H9 (cell line): Measurements from ENCODE around the gene CFAP45. TPM values are rescaled to one million over a fixed set of nuclear protein-coding genes. Genes with fewer than 3 reads are reported as not detected.

Source experiments
- DNase-seq: peaks from one replicate; pipeline ENCODE4 v3.0.0-alpha.2; 2017
- H2AFZ ChIP-seq: one replicate; pipeline ENCODE4 v1.6.1; 2013; ENCODE audit warnings: mild to moderate bottlenecking, low read length, control low read depth, moderate library complexity
- H2AK5ac ChIP-seq: 2 replicates; pipeline ENCODE4 v1.6.1; 2013; ENCODE audit warnings: low read length, control low read depth, mixed read lengths; ENCODE audit not compliant: insufficient read length
- H2BK120ac ChIP-seq: one replicate; pipeline ENCODE4 v1.6.1; 2013; ENCODE audit warnings: low read depth, mild to moderate bottlenecking, low read length, control low read depth, inconsistent platforms; ENCODE audit not compliant: poor library complexity, severe bottlenecking
- H2BK12ac ChIP-seq: 2 replicates; pipeline ENCODE4 v1.6.1; 2013; ENCODE audit warnings: low read length, control low read depth, mixed read lengths, low read depth; ENCODE audit not compliant: insufficient read length
- H2BK15ac ChIP-seq: 2 replicates; pipeline ENCODE4 v1.6.1; 2013; ENCODE audit warnings: low read depth, low read length, control low read depth
- H2BK20ac ChIP-seq: one replicate; pipeline ENCODE4 v1.6.1; 2013; ENCODE audit warnings: low read depth, mild to moderate bottlenecking, low read length, control low read depth, inconsistent platforms; ENCODE audit not compliant: poor library complexity, severe bottlenecking
- H2BK5ac ChIP-seq: 2 replicates; pipeline ENCODE4 v1.6.1; 2013; ENCODE audit warnings: low read length, control low read depth, mixed read lengths; ENCODE audit not compliant: insufficient read length
- H3K14ac ChIP-seq: 2 replicates; pipeline ENCODE4 v1.6.1; 2013; ENCODE audit warnings: low read length, control low read depth; ENCODE audit not compliant: insufficient read depth
- H3K18ac ChIP-seq: 2 replicates; pipeline ENCODE4 v1.6.1; 2013; ENCODE audit warnings: low read depth, mild to moderate bottlenecking, mixed read lengths, low read length, control low read depth; ENCODE audit not compliant: insufficient read length
- H3K23ac ChIP-seq: 2 replicates; pipeline ENCODE4 v1.6.1; 2013; ENCODE audit warnings: low read length, control low read depth, mixed read lengths, low read depth; ENCODE audit not compliant: insufficient read length
- H3K23me2 ChIP-seq: 2 replicates; pipeline ENCODE4 v1.6.1; 2013; ENCODE audit warnings: low read depth, mild to moderate bottlenecking, mixed read lengths, low read length, control low read depth; ENCODE audit not compliant: insufficient read length, poor library complexity, severe bottlenecking
- H3K27ac ChIP-seq: 2 replicates; pipeline ENCODE4 v1.5.1; 2013; ENCODE audit warnings: low read length, control low read depth, mixed read lengths, low read depth; ENCODE audit not compliant: insufficient read length
- H3K27me3 ChIP-seq: 2 replicates; pipeline ENCODE4 v1.6.1; 2013; ENCODE audit warnings: low read length, control low read depth, inconsistent platforms; ENCODE audit not compliant: insufficient read depth
- H3K4ac ChIP-seq: 2 replicates; pipeline ENCODE4 v1.6.1; 2013; ENCODE audit warnings: low read depth, mild to moderate bottlenecking, control low read depth, inconsistent platforms, low read length, moderate library complexity
- H3K4me1 ChIP-seq: 2 replicates; pipeline ENCODE4 v1.6.1; 2013; ENCODE audit warnings: low read length, control low read depth, inconsistent platforms; ENCODE audit not compliant: insufficient read depth
- H3K4me2 ChIP-seq: 2 replicates; pipeline ENCODE4 v1.6.1; 2013; ENCODE audit warnings: low read length, control low read depth, mixed read lengths; ENCODE audit not compliant: insufficient read length, insufficient read depth
- H3K56ac ChIP-seq: 2 replicates; pipeline ENCODE4 v1.6.1; 2013; ENCODE audit warnings: low read depth, mild to moderate bottlenecking, mixed read lengths, low read length, control low read depth; ENCODE audit not compliant: insufficient read length
- H3K79me1 ChIP-seq: 2 replicates; pipeline ENCODE4 v1.6.1; 2013; ENCODE audit warnings: low read depth, mild to moderate bottlenecking, moderate library complexity, low read length, control low read depth, inconsistent platforms; ENCODE audit not compliant: insufficient read depth, poor library complexity, severe bottlenecking
- H3K79me2 ChIP-seq: 2 replicates; pipeline ENCODE4 v1.6.1; 2013; ENCODE audit warnings: low read length, control low read depth, inconsistent platforms; ENCODE audit not compliant: insufficient read depth
- H3K9ac ChIP-seq: 2 replicates; pipeline ENCODE4 v1.6.1; 2013; ENCODE audit warnings: low read length, control low read depth, mixed read lengths; ENCODE audit not compliant: insufficient read length; ENCODE audit errors: extremely low read depth
- H3K9me3 ChIP-seq: one replicate; pipeline ENCODE4 v1.6.1; 2013; ENCODE audit warnings: low read depth, low read length, inconsistent platforms; ENCODE audit not compliant: control insufficient read depth
- H3T11ph ChIP-seq: one replicate; pipeline ENCODE4 v1.6.1; 2013; ENCODE audit warnings: mild to moderate bottlenecking, low read length, control low read depth, inconsistent platforms
- H4K20me1 ChIP-seq: one replicate; pipeline ENCODE4 v1.6.1; 2013; ENCODE audit not compliant: control insufficient read depth, insufficient read length, insufficient read depth
- H4K5ac ChIP-seq: 2 replicates; pipeline ENCODE4 v1.6.1; 2013; ENCODE audit warnings: low read depth, mild to moderate bottlenecking, mixed read lengths, low read length, control low read depth; ENCODE audit not compliant: insufficient read length
- H4K8ac ChIP-seq: replicated peaks from 2 replicates; pipeline ENCODE4 v1.6.1; 2013; ENCODE audit warnings: low read length, control low read depth, mixed read lengths, low read depth; ENCODE audit not compliant: insufficient read length
- H4K91ac ChIP-seq: 2 replicates; pipeline ENCODE4 v1.6.1; 2013; ENCODE audit warnings: low read depth, mild to moderate bottlenecking, moderate library complexity, mixed read lengths, low read length, control low read depth; ENCODE audit not compliant: insufficient read length
- H3K27ac Mint-ChIP-seq, 3 experiments: 2 replicates in 2 of 3; 3 replicates in 1 of 3; pipeline ENCODE4 v1.8.0; 2020 to 2021; ENCODE audit warnings: mixed read lengths in 3 of 3, mild to moderate bottlenecking in 1 of 3, moderate library complexity in 1 of 3
- H3K27me3 Mint-ChIP-seq: 2 replicates; pipeline ENCODE4 v1.8.0; 2021; ENCODE audit warnings: low read depth, mild to moderate bottlenecking, moderate library complexity, mixed read lengths
- H3K36me3 Mint-ChIP-seq, 3 experiments: 2 replicates in 2 of 3; 3 replicates in 1 of 3; pipeline ENCODE4 v1.8.0; 2020 to 2021; ENCODE audit warnings: low read depth in 3 of 3, mixed read lengths in 3 of 3; ENCODE audit not compliant: insufficient read depth in 1 of 3
- H3K4me1 Mint-ChIP-seq, 2 experiments: 2 replicates each; pipeline ENCODE4 v1.8.0; 2020; ENCODE audit warnings: mixed read lengths in 2 of 2
- H3K4me3 Mint-ChIP-seq, 2 experiments: 2 replicates in 1 of 2; 3 replicates in 1 of 2; pipeline ENCODE4 v1.8.0; 2020 to 2021; ENCODE audit warnings: mild to moderate bottlenecking in 2 of 2, mixed read lengths in 2 of 2, moderate library complexity in 1 of 2
- H3K9me3 Mint-ChIP-seq, 2 experiments: 2 replicates in 1 of 2; 3 replicates in 1 of 2; pipeline ENCODE4 v1.8.0; 2020; ENCODE audit warnings: mild to moderate bottlenecking in 2 of 2, mixed read lengths in 2 of 2, moderate library complexity in 1 of 2
- WGBS: extraction: QIAGEN DNeasy Blood & Tissue Kit; methylation state at CpG from one replicate; pipeline ENCODE4 v1.1.7; 2013; ENCODE audit warnings: missing lambda C conversion rate, low lambda C conversion rate, mixed read lengths; ENCODE audit not compliant: insufficient read length; ENCODE audit errors: extremely low coverage; 5-methylcytosine and 5-hydroxymethylcytosine counted together
- total RNA-seq: library from RNA; stranded (reverse); gene quantifications from 2 replicates; pipeline ENCODE4 v1.2.1, GENCODE V29; 2021
- TF ChIP-seq, protein P1 (sequence below): fragments of 200-600 bp; sonication (generic); conservative IDR thresholded peaks from 3 replicates; pipeline ENCODE4 v1.8.0; 2021; ENCODE audit warnings: antibody characterized with exemption, mild to moderate bottlenecking

CFAP45 gene
- total RNA-seq, 1 experiment from 2014 or later: 0.85 TPM

DNA sequence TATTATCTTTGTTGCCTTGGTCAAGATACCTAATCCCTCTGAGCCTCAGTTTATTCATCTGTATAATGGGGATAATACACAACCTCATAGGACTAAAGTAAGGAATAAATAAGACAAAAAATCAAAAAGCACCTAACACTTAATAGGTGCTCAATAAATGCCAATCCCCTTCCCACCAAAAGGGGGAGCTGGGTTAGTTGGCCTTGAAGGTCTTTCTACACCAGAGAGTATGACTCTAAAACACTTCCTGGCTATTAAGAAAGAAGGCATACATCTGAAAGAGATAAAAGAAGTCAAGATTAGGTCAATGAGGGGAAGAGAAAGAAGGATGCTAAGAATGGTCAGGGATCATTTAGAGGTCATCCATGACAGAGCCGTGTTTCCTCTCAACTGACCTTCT lies 48.6 kb downstream of the CFAP45 start:
- no peak overlapping the region for H3K14ac ChIP-seq
- no peaks in the 10 kb centered on the region for H3K36me3 Mint-ChIP-seq
- peaks cover 34% of the 10 kb centered on the region for H3K27me3 Mint-ChIP-seq
- no peak overlapping the region for H3T11ph ChIP-seq
- no peak overlapping the region for H3K23ac ChIP-seq
- H3K27ac Mint-ChIP-seq: no peak overlapping the region
- no peak overlapping the region for H2AK5ac ChIP-seq
- H4K91ac ChIP-seq: no peak overlapping the region
- H3K27ac ChIP-seq: no peak overlapping the region
- no peaks in the 10 kb centered on the region for H3K9me3 ChIP-seq
- no peak overlapping the region for H3K18ac ChIP-seq
- no peak overlapping the region for H2BK120ac ChIP-seq
- H3K4me2 ChIP-seq: no peak overlapping the region
- H2BK20ac ChIP-seq: no peak overlapping the region
- H4K5ac ChIP-seq: no peak overlapping the region
- H3K4me3 Mint-ChIP-seq: no peak overlapping the region
- H3K23me2 ChIP-seq: peaks cover 6% of the 10 kb centered on the region
- H3K79me2 ChIP-seq: no peaks in the 10 kb centered on the region
- H2BK5ac ChIP-seq: no peak overlapping the region
- H3K27me3 ChIP-seq: peaks cover 6% of the 10 kb centered on the region; the same call in 1 of the 2 replicates
- H2AFZ ChIP-seq: no peak overlapping the region
- H3K9ac ChIP-seq: no peak overlapping the region
- TF ChIP-seq, protein P1, sequence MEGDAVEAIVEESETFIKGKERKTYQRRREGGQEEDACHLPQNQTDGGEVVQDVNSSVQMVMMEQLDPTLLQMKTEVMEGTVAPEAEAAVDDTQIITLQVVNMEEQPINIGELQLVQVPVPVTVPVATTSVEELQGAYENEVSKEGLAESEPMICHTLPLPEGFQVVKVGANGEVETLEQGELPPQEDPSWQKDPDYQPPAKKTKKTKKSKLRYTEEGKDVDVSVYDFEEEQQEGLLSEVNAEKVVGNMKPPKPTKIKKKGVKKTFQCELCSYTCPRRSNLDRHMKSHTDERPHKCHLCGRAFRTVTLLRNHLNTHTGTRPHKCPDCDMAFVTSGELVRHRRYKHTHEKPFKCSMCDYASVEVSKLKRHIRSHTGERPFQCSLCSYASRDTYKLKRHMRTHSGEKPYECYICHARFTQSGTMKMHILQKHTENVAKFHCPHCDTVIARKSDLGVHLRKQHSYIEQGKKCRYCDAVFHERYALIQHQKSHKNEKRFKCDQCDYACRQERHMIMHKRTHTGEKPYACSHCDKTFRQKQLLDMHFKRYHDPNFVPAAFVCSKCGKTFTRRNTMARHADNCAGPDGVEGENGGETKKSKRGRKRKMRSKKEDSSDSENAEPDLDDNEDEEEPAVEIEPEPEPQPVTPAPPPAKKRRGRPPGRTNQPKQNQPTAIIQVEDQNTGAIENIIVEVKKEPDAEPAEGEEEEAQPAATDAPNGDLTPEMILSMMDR: peak; percentile 66
- no peaks in the 10 kb centered on the region for H3K9me3 Mint-ChIP-seq
- no peak overlapping the region for H3K56ac ChIP-seq
- WGBS: no CpG with 5 or more reads among the region's 1 CpG
- no peak overlapping the region for H2BK12ac ChIP-seq
- H2BK15ac ChIP-seq: no peak overlapping the region
- H3K79me1 ChIP-seq: no peaks in the 10 kb centered on the region
- H3K4ac ChIP-seq: no peak overlapping the region
- DNase-seq: no peak
- H4K20me1 ChIP-seq: no peaks in the 10 kb centered on the region
- no peak overlapping the region for H4K8ac ChIP-seq
- peaks cover 6 to 10% of the 10 kb centered on the region in 2 experiments for H3K4me1 Mint-ChIP-seq
- H3K4me1 ChIP-seq: no peaks in the 10 kb centered on the region
